ENCODE results near the gene CYP4F12. TPM values are rescaled to one million over a fixed set of nuclear protein-coding genes. Genes with fewer than 3 reads are reported as not detected.

The CYP4F12 gene
- total and polyA plus RNA-seq, 2 donors (not counting 1 experiment from before 2014, with no cell fraction given): not detected

DNA sequence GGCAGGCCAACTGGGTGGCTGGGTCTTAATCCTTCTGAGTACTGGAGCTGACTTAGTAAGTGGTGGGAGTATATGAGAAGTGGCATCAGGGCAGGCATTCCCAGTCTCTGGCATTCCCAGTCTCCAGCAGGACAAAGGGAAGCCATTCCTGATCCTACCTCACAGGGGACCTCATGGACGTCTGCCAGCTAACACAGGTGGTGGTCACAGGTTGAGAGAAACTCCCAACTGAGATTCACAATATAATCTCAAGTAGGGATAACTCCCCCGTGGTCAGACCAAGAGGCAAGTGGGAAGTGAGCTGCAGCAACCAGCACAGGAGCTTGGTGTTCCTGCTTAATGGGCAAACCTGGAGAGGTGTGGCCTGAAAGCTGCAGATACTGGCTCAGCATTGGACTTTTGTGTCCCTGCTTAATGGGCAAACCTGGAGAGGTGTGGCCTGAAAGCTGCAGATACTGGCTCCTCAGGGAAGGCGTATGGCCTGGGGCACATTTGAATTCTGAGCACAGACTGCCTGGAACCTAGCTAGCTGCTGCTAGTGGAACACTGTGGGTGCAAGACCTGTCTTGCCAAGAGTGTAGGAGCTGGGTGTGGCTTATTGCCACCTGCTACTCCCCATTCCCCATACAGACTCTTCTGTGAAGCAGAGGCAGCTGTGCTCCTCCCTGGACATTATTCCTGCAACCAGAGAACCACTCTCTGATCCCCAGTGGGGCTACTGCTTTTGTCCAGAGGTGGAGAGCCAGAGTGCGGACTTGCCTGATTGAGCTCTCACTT is 29.1 kb downstream of the CYP4F12 start:
- ChIA-PET CTCF (interaction anchor here (0.6 kb wide), 1 partner anchor 205 kb away, joined by 4 read pairs; no protein-coding TSS in a partner anchor), POLR2A (no interaction called here)
- no peak overlapping the region for H3K27ac ChIP-seq (ENCODE audit: low read length in 2 of 2)
- intact Hi-C loops (cut with micrococcal nuclease): no loop called here
- no peak for TF ChIP-seq EZH2 (IDR thresholded peaks at IDR 0.05; ENCODE audit: borderline replicate concordance, insufficient read depth, low read depth, low read length, poor library complexity, severe bottlenecking)
- TF ChIP-seq, protein P1, sequence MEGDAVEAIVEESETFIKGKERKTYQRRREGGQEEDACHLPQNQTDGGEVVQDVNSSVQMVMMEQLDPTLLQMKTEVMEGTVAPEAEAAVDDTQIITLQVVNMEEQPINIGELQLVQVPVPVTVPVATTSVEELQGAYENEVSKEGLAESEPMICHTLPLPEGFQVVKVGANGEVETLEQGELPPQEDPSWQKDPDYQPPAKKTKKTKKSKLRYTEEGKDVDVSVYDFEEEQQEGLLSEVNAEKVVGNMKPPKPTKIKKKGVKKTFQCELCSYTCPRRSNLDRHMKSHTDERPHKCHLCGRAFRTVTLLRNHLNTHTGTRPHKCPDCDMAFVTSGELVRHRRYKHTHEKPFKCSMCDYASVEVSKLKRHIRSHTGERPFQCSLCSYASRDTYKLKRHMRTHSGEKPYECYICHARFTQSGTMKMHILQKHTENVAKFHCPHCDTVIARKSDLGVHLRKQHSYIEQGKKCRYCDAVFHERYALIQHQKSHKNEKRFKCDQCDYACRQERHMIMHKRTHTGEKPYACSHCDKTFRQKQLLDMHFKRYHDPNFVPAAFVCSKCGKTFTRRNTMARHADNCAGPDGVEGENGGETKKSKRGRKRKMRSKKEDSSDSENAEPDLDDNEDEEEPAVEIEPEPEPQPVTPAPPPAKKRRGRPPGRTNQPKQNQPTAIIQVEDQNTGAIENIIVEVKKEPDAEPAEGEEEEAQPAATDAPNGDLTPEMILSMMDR (IDR thresholded peaks at IDR 0.05): no peak
- H3K4me3 Mint-ChIP-seq: no peak overlapping the region
- no peaks in the 10 kb centered on the region for H4K20me1 ChIP-seq (ENCODE audit: control insufficient read depth, insufficient read depth, low read length, poor library complexity, severe bottlenecking)
- H3K27ac Mint-ChIP-seq: no peak overlapping the region
- no peak overlapping the region for H3K4me2 ChIP-seq (replicated peaks; ENCODE audit: low read depth, low read length, poor library complexity, severe bottlenecking)
- no peak overlapping the region for H2AFZ ChIP-seq (ENCODE audit: insufficient read depth, low read depth, low read length, poor library complexity, severe bottlenecking)
- no peaks in the 10 kb centered on the region for H3K9me3 Mint-ChIP-seq (ENCODE audit: insufficient read depth)
- DNase-seq (no peak), ATAC-seq (ENCODE audit: low read depth) (no peak)
- H3K9me3 ChIP-seq (ENCODE audit: control extremely low read depth in 1 of 3, control insufficient read depth in 2 of 3, insufficient read depth in 1 of 3, low read length in 2 of 3): peaks cover 0 to 1% (median 0%) of the 10 kb centered on the region in 3 donors
- H3K4me3 ChIP-seq (ENCODE audit: control extremely low read depth in 1 of 5, extremely low read depth in 1 of 5, insufficient read depth in 1 of 5, low read depth in 2 of 5, low read length in 4 of 5): no peak overlapping the region
- 72% methylated on average over 4 of the region's 4 CpGs for WGBS (ENCODE audit: insufficient coverage)
- no peaks in the 10 kb centered on the region for H3K36me3 ChIP-seq (replicated peaks in 1 of 2; ENCODE audit: control extremely low read depth in 1 of 2, control insufficient read depth in 1 of 2, extremely low read depth in 1 of 2, insufficient read depth in 2 of 2, low read length in 1 of 2)
- H3K27me3 Mint-ChIP-seq: peaks cover 45% of the 10 kb centered on the region
- no peaks in the 10 kb centered on the region for H3K4me1 ChIP-seq (ENCODE audit: control insufficient read depth in 2 of 2, insufficient read depth in 2 of 2, low read length in 2 of 2)
- no peaks in the 10 kb centered on the region for H3K79me2 ChIP-seq (ENCODE audit: control insufficient read depth, insufficient read depth, low read length)
- peaks cover 0 to 17% (median 3%) of the 10 kb centered on the region in 4 experiments for H3K27me3 ChIP-seq (replicated peaks in 1 of 4; ENCODE audit: control extremely low read depth in 1 of 4, control insufficient read depth in 3 of 4, insufficient read depth in 4 of 4, low read length in 3 of 4)
- H3K9ac ChIP-seq (ENCODE audit: low read length): no peak overlapping the region
- no peaks in the 10 kb centered on the region for H3K4me1 Mint-ChIP-seq

DNA sequence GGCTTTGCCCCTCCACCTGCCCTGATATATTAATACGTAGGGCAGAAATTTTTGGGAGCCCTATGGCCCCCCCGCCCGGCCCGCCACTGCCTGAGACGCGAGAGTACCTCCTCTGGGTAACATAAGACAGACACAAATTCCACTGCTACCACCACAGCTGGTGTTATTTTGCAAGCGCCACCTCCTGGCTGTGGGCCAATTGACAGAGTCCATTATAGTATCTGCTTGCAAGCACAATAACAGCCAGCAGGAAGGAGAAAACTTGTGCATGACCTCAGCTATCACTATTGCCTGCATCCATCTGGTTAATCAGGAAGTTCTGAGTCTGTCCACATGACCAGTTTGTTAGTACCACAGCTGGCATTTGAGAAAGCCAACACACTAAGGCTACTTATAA is 29.6 kb downstream of the CYP4F12 start:
- TF ChIP-seq EZH2 (IDR thresholded peaks at IDR 0.05; ENCODE audit: borderline replicate concordance, insufficient read depth, low read depth, low read length, poor library complexity, severe bottlenecking): no peak
- TF ChIP-seq, protein P1 (IDR thresholded peaks at IDR 0.05): no peak
- H3K4me1 ChIP-seq (ENCODE audit: control insufficient read depth in 2 of 2, insufficient read depth in 2 of 2, low read length in 2 of 2): no peaks in the 10 kb centered on the region
- no peaks in the 10 kb centered on the region for H3K79me2 ChIP-seq (ENCODE audit: control insufficient read depth, insufficient read depth, low read length)
- no peak overlapping the region for H3K4me3 Mint-ChIP-seq
- ChIA-PET CTCF (no interaction called here), POLR2A (no interaction called here)
- H3K4me1 Mint-ChIP-seq: no peaks in the 10 kb centered on the region
- no peak overlapping the region for H3K4me3 ChIP-seq (ENCODE audit: control extremely low read depth in 1 of 5, extremely low read depth in 1 of 5, insufficient read depth in 1 of 5, low read depth in 2 of 5, low read length in 4 of 5)
- H3K9me3 Mint-ChIP-seq (ENCODE audit: insufficient read depth): no peaks in the 10 kb centered on the region
- H3K27ac Mint-ChIP-seq: no peak overlapping the region
- ATAC-seq (ENCODE audit: low read depth) (no peak), DNase-seq (no peak)
- intact Hi-C loops (cut with micrococcal nuclease): no loop called here
- H3K27ac ChIP-seq (ENCODE audit: low read length in 2 of 2): no peak overlapping the region
- no peaks in the 10 kb centered on the region for H3K36me3 ChIP-seq (replicated peaks in 1 of 2; ENCODE audit: control extremely low read depth in 1 of 2, control insufficient read depth in 1 of 2, extremely low read depth in 1 of 2, insufficient read depth in 2 of 2, low read length in 1 of 2)
- H3K9me3 ChIP-seq (ENCODE audit: control extremely low read depth in 1 of 3, control insufficient read depth in 2 of 3, insufficient read depth in 1 of 3, low read length in 2 of 3): no peaks in the 10 kb centered on the region
- no peaks in the 10 kb centered on the region for H4K20me1 ChIP-seq (ENCODE audit: control insufficient read depth, insufficient read depth, low read length, poor library complexity, severe bottlenecking)
- H3K27me3 ChIP-seq (replicated peaks in 1 of 4; ENCODE audit: control extremely low read depth in 1 of 4, control insufficient read depth in 3 of 4, insufficient read depth in 4 of 4, low read length in 3 of 4): peaks cover 0 to 17% (median 3%) of the 10 kb centered on the region in 4 experiments
- WGBS (ENCODE audit: insufficient coverage): 0% methylated on average over 7 of the region's 7 CpGs
- no peak overlapping the region for H3K4me2 ChIP-seq (replicated peaks; ENCODE audit: low read depth, low read length, poor library complexity, severe bottlenecking)
- no peak overlapping the region for H2AFZ ChIP-seq (ENCODE audit: insufficient read depth, low read depth, low read length, poor library complexity, severe bottlenecking)
- peaks cover 45% of the 10 kb centered on the region for H3K27me3 Mint-ChIP-seq
- no peak overlapping the region for H3K9ac ChIP-seq (ENCODE audit: low read length)
